Vagina (tissue), 2 donors: ENCODE data around the gene CACNG8.

Source experiments
- POLR2A ChIP-seq, 2 donors: fragments of 450-650 bp; IDR thresholded peaks; one replicate each; pipeline ENCODE4 v1.6.1; 2017; ENCODE audit warnings: antibody characterized with exemption in 2 of 2, mild to moderate bottlenecking in 2 of 2, moderate library complexity in 2 of 2
- POLR2AphosphoS5 ChIP-seq, 2 donors: sonication (generic); formaldehyde crosslinking; IDR thresholded peaks; one replicate each; pipeline ENCODE4 v1.9.0; 2017; ENCODE audit warnings: antibody characterized with exemption in 2 of 2, mild to moderate bottlenecking in 2 of 2, low read depth in 1 of 2; ENCODE audit not compliant: insufficient read depth in 1 of 2
- TF ChIP-seq, protein P1 (sequence below), 3 experiments: fragments of 450-650 bp in 2 of 3; fragments of 200-600 bp in 1 of 3; sonication (generic) in 1 of 3; IDR thresholded peaks; one replicate each; pipeline ENCODE4 v1.5.1; 2017 to 2019; ENCODE audit warnings: antibody characterized with exemption in 3 of 3, mild to moderate bottlenecking in 2 of 3, moderate library complexity in 2 of 3

DNA sequence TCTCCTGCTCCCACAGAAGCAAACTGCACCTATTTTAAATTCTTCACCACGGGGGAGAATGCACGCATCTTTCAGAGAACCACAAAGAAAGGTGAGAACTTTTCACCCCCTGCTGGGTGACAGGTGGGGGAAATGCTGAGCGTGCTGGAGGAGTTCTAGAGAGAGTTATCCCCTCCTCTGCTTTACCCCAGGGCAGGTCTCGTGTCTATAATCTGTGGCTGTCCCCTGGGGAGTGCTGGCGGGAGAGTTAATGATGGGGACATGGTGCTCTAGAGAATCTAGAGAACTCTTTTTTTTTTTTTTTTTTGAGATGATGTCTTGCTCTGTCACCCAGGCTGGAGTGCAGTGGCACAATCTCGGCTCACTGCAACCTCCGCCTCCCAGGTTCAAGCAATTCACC is 35.5 kb downstream of the CACNG8 start:
- TF ChIP-seq, protein P1, sequence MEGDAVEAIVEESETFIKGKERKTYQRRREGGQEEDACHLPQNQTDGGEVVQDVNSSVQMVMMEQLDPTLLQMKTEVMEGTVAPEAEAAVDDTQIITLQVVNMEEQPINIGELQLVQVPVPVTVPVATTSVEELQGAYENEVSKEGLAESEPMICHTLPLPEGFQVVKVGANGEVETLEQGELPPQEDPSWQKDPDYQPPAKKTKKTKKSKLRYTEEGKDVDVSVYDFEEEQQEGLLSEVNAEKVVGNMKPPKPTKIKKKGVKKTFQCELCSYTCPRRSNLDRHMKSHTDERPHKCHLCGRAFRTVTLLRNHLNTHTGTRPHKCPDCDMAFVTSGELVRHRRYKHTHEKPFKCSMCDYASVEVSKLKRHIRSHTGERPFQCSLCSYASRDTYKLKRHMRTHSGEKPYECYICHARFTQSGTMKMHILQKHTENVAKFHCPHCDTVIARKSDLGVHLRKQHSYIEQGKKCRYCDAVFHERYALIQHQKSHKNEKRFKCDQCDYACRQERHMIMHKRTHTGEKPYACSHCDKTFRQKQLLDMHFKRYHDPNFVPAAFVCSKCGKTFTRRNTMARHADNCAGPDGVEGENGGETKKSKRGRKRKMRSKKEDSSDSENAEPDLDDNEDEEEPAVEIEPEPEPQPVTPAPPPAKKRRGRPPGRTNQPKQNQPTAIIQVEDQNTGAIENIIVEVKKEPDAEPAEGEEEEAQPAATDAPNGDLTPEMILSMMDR (IDR thresholded peaks at IDR 0.05), result no peak
- TF ChIP-seq POLR2A (IDR thresholded peaks at IDR 0.05), result no peak
- TF ChIP-seq POLR2AphosphoS5 (IDR thresholded peaks at IDR 0.05; ENCODE audit: insufficient read depth in 1 of 2, low read depth in 1 of 2), result no peak
